IMR-90 (cell line): ENCODE results near the gene BFAR.

Experiments used
- ELK1 ChIP-seq: fragments of 150-350 bp; IDR thresholded peaks from 2 replicates; pipeline ENCODE4 v1.6.1; 2016; ENCODE audit warnings: low read depth, mild to moderate bottlenecking, low read length, moderate library complexity, borderline replicate concordance
- POLR2A ChIP-seq: IDR thresholded peaks from 2 replicates; pipeline ENCODE4 v1.6.1; 2012; ENCODE audit warnings: mild to moderate bottlenecking, low read depth, low read length
- SMC3 ChIP-seq: fragments of 150-350 bp; IDR thresholded peaks from 2 replicates; pipeline ENCODE4 v1.6.1; 2016; ENCODE audit warnings: low read depth, mild to moderate bottlenecking, antibody characterized with exemption, low read length, moderate library complexity

- TF ChIP-seq POLR2A: no peak
- no peak for TF ChIP-seq SMC3
- TF ChIP-seq ELK1: no peak
Observed at GRCh38 chr16:14652726-14653125, 20.0 kb downstream of the BFAR start.
